Measurements from ENCODE around the gene SLC18A3.

Gene SLC18A3

DNA sequence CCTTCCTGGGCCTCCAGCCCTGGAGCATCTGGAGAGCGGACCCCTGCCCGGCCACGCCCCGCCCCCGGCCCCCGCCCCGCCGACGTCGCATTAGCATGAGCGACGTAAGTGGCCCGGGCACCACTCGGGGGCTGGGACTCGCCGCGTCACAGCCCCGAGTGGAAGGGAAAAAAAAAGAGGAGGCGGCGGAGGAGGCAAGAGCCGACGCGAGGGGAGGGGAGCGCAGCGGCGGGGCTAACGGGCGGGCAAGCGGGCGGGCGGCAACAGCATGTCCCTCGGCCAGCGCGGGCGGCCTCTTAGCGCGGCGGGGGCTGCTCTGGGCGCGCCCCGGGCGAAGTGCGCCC lies at the start of gene SLC18A3:
SLC18A3 (plus strand) TSS at position 197 of the 344 bp plus-strand sequence. CDS start 431 bp downstream, outside the sequence.
- no peak for DNase-seq (ENCODE audit: low spot score)

DNA sequence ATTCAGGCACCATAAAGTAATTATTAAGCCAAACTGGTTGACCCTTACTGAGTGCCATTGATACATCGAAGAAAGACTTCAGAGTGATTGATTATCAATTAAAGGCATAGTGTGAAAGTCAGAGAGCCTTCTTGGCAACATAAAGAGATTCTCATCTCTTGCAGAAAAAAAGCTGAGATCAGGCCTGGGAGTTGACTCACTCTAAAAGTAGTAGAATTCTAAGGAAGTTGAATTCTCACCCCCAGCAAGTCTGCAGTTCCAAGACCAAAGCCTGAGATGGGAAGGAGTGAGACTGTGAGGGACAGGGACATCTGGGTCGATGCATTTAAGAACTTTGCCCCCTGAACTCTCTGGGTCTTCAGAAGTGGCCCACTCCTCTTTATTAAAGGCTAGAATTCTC lies 49.6 kb upstream of the SLC18A3 start:
- no peak for DNase-seq (ENCODE audit: low spot score)

DNA sequence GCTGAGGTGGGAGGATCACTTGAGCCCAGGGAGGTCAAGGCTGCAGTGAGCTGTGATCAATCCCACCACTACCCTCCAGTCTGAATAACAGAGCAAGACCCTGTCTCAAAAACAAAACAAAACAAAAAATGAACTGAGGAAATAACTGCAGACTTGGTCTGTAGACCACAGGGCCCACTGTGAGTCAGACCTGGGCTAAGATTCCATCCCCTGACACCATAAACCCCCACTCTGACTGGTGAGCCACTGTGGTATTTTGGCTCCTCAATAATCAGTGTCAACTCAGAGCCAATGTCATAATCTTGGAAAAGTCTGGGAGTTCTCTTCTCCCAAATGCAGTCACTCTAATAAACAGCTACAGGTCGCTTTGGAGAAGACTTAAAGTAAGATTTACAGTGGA lies 47.2 kb upstream of the SLC18A3 start:
- no peak for DNase-seq (ENCODE audit: low spot score)

DNA sequence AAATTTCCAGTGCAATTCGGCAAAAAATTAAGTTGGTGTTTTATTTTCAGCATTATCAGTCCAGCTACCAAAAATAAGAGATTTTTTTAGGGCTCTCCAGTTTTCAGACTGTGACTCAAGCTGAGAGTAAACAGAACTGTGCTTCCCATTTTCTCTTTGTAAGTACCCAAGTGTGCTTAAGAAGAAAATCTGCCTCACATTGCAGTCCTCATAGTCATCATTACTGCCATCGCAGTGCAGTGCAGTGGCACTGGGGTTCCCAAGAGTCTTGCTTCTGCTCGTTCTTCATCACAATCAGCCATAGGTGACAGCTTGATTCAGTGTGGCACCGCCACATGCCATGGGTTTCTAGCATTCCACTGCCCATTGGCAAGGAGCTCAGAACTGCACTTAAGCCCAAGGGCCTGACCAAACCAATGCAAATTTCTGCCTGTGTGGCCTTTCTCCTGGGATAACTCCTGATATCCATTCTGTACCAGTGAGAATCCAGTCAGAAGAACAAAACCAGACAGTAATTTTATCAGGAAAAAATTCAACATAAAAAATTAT lies 45.6 kb upstream of the SLC18A3 start:
- DNase-seq (ENCODE audit: low spot score), result no peak

DNA sequence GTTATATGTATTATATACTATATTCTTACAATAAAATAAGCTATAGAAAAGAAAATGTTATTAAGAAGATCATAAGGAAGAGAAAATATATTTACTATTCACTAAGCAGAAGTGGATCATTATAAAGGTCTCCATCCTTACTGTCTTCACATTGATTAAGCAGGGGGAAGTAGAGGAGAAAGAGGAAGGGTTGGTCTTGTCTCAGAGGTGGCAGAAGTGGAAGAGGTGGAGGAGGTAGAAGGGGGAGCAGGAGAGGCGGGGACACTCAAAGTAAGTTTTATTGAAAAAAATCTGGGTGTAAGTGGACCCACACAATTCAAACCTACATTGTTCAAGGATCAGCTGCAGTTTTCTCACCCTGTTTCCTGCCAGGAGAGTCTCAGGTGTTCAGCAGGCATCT lies 42.3 kb upstream of the SLC18A3 start:
- no peak for DNase-seq (ENCODE audit: low spot score)

DNA sequence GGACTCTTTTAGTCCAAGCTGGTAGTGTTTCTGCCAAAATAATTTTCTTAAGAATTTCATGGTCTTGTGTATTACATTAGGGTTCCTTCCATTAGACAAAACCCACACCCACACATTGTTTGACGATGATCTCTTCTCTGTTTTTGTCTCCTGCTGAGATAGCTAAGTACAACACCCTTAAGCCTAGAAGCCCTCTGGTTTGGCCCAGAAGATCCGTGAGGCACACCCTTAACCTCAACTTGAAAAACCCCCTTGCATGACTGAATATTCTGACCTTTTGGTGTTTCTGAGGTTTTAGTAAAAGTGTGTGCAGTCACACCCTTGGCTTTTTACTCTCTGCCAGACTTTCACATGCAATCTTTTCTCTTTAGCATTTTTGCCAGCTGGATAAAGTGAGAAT lies 41.9 kb upstream of the SLC18A3 start:
- no peak for DNase-seq (ENCODE audit: low spot score)

DNA sequence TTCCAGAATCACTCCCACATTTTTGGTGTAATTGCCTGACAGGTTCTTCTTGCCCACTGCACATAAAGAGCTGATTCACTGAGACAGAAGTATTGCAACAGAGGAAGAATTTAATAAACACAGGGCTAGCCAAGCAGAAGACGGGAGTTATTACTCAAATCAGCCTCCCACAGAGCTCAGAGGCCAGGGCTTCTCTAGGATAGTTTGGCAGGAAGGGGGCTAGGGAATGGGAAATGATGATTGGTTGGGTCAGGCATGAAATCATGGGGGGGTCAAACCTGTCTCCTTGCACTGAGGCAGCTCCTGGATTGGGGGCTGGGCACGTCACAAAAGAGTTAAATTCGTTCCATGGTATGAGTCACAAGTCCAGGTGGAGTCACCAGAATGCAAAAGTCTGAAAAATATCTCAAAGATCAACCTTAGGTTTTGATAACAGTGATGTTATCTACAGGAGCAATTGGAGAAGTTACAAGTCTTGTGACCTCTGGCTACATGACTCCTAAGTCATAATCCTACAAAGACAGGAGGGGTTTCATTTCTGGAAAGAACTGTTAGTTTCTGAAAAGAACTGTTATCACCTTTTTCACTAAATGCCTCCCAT lies 41.0 kb upstream of the SLC18A3 start:
- no peak for DNase-seq (ENCODE audit: low spot score)

DNA sequence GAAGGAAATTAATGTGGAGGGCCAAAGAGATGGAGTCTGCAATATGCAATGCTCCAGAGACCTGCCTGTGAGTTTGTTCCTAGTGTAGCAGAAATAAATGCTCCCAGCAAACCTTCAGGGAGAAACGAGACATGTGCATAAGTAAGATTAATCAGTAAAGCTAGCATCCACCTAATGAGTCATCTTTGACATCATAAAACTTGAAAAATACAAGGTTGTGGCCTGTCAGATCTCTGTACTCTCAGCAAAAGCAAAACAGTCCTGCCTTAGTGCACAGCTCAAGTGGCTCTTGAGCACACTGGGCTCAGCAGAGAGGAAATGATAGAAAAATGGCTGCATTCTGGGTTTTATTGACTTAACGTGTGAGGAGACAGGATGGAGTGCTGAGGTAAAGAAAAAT lies 38.7 kb upstream of the SLC18A3 start:
- DNase-seq (ENCODE audit: low spot score), result no peak

DNA sequence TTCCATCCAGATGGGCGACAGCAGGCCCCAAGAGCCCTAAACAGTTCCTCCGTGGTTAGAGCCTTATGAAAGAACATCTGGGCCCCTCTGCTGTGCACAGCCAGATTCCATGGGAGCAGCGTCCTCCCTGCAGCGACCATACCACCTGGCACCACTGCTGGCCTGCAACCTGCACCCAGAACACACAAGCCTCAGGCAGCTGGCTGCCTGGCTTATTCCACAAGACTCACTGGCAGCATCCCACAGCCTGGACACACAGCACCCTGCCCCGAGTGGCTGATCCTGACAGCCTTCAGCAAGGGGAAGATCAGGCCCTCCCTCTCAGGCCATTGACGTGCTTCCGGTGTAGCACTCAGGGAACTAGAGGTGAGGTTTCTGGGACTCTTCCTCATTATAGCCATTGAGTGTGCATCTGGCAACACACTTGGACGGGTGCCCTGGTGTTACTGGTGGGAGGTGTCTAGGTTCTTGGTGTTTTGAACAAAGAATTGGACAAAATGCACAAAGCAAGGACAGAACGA lies 37.5 kb upstream of the SLC18A3 start:
- DNase-seq (ENCODE audit: low spot score), result no peak

DNA sequence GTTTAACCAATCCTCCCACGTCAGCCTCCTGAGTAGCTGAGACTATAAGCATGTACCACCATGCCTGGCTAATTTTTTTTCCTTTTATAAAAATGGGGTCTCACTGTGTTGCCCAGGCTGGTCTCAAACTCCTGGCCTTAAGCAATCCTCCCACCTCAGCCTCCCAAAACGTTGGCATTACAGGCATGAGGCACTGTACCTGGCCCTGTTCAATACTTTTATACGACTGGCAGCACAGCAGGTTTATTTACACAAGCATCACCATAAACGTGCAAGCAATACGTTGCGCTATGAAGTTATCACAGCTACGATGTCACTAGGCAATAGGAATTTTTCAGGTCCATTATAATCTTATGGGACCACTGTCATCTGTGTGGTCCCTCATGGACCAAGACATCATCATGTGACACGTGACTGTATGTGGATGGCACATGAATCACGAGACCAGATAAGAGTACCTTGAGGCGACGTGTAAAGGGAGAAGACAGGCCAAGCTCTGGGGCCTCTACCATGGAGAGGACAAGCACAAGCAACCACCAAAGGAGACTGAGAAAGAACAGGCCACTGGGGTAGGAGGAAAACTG lies 34.5 kb upstream of the SLC18A3 start:
- no peak for DNase-seq (ENCODE audit: low spot score)

DNA sequence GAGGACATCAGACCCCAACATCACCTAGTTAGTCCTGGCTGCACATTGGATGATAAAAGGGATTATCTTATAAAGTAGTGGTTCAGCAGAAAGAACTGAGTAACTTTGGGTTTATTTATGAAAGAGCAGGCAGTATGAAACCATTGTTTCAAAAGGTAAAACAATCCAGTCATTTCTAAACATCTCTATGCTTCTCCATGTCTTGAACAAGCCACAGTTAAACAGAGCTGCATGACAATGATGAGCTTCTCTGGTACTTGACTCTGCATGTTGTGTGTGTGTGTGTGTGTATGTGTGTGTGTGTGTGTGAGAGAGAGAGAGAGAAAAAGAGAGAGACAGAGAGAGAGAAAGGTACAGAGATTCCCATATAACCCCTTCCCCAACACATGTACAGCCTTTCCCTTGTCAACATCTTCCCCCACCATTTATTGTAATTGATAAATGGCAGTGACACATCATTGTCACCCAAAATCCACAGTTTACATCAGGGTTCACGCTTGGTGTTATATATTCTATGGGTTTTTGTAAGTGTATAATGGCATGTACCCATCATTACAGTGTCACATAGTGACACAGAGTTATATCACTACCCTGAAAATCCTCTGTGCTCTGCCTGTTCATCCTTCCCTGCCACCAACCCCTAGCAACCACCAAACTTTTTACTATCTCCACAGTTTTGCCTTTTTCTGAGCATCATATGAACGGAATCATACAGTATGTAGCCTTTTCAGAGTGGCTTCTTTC lies 32.8 kb upstream of the SLC18A3 start:
- DNase-seq (ENCODE audit: low spot score), result no peak

DNA sequence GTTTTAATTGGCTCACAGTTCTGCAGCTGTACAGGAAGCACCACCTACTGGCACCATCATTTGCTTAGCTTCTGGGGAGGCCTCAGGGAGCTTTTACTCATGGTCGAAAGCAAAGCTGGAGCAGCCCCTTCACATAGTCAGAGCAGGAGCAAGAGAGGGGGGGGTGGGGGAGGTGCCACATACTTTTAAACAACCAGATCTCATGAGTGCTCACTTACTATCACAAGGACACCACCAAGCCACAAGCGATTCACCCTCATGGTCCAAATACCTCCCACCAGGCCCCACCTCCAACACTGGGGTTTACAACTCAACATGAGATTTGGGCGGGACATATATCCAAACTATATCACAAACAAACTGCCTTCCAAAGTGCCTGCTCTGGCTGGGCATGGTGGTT lies 31.7 kb upstream of the SLC18A3 start:
- DNase-seq (ENCODE audit: low spot score), result no peak

DNA sequence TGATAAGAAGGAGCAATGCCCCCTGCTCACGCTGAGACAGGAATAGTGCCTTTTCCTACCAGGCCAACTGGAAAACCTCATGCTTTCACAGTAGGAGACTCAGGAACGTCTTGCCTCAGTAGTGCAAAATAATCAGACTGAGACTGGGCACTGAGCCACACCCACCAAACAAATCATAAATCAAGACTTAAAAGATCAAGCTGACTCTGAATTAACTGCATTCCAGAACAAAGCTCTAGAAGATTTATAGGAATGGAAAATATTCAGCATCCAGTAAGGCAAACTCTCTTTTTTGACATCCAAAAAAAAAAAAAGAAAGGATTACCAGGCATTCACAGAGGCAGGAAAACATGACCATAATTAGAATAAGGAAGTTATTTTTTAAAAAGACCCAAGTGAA lies 30.5 kb upstream of the SLC18A3 start:
- no peak for DNase-seq (ENCODE audit: low spot score)

DNA sequence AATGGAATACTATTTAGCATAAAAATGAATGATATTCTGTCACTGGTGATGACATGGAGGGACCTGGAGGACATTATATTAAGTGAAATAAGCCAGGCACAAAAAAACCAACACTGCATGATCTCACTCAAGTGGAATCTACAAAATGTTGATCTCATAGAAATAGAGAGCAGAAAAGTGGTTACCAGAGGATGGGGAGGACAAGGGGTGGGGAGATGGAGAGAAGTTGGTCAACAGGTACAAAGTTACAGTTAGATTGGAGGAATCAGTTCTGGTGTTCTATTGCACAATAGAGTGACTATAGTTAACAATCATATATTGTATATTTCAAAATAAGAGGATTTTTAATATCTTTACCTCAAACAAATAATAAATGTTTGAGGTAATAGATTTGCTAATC lies 24.7 kb upstream of the SLC18A3 start:
- no peak for DNase-seq (ENCODE audit: low spot score)

DNA sequence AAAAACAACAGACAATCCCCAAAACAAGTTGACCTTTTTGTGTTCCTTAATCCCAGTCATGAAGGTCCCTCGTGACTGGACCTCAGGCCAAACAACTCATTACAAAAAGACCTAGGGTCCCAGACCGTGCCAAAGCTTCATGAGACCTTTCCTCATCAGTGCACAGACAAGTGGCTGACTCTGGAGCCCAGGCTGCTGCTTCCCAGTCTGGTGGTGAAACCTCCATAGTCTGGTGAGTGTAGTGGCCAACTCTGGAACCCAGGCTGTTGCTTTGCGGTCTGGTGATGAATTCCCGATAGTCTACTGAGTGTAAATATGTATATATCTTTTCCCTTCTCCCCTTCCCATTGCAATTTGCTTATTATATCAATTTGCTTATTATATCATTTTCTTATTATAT lies 22.1 kb upstream of the SLC18A3 start:
- no peak for DNase-seq (ENCODE audit: low spot score)

DNA sequence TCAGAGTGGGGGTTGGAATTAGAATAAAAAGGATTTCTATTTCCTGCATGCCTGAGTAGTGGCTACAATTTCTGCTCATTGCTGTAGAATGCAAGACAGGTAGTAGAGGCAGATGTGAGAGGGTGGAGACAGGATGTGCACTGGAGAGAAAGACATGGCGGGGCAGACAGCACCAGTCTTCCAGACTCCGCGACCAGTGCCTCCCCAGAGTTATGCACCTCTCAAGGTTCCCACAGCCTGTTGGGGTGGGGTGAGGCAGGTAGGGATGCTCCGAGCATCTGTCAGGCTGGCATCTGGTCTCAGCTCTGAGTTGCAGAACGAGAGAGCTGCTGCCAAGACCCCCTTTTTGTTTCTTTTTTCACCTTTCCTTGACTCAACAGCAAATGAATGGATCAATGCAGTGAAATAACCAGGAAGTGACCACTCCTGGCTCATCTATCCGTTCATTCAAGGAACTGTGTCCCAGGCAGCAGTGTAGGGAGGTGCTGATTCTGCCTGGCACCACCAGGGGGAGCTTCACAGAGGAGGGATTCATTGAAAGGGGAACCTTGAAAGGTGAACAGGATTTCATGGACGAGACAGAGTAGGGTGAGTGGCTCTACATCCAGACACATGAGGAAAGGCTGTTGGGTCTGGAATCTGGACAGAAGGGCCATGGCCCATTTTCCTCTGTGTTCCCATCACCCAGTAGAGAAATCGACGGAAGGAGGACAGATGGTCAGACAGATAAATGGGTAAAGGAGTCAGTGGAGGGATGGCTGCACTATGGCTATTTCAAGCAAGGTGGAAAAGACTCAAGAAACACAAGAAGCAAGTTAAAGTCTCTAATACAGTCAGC lies 17.2 kb upstream of the SLC18A3 start:
- DNase-seq (ENCODE audit: low spot score), result peak; percentile 72

DNA sequence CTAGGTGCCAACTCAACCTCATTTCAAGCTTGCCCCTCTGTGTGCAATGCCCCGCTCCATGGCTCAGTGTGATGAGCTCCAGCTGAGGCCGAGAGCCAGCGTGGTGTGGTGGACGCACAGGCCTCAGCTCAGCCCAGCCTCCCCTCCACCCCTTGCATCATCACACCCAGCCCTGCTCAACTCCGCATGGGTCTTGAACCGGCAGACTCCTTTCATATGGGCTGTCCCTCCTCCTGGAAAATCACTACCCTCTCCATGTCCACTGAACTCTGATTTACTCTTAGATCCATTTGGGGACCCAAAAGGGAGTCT lies 16.6 kb upstream of the SLC18A3 start:
- DNase-seq (ENCODE audit: low spot score), result no peak

DNA sequence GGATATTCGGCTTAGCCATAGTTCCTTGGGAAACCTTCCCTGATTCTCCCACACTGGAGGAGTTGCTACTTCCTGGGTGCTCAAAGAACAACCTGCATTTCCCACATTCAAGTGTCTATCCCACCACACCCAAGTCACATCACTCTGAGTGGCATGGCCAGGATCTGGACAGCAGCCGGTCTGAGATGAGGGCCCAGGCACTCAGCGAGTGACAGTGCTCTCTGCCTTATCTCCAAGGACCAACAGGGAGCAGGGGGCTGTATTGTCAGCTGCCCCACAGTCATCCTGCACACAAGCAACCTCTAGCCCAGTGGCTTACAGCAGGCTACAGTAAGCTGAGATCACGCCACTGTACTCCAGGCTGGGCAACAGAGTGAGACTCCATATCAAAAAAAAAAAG lies 16.1 kb upstream of the SLC18A3 start:
- DNase-seq (ENCODE audit: low spot score), result no peak

DNA sequence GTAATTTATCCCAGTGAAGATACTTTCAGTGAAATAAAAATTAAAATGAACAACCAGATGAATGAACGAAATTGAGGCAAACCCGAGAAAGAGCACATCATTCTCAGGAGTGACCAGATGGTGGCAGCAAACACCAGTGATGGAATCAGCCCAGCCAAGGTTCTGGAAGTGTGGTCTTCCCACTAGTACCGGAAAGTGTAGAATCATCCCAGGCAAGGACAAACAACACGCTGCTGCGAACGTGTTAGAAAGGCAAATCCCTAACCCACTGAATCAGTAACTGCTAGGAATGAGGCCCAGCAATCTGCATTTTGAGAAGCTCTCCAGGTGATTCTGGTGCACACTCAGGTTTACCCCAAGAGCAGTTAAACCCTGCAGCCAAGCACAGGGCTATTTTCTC lies 15.5 kb upstream of the SLC18A3 start:
- DNase-seq (ENCODE audit: low spot score), result no peak

DNA sequence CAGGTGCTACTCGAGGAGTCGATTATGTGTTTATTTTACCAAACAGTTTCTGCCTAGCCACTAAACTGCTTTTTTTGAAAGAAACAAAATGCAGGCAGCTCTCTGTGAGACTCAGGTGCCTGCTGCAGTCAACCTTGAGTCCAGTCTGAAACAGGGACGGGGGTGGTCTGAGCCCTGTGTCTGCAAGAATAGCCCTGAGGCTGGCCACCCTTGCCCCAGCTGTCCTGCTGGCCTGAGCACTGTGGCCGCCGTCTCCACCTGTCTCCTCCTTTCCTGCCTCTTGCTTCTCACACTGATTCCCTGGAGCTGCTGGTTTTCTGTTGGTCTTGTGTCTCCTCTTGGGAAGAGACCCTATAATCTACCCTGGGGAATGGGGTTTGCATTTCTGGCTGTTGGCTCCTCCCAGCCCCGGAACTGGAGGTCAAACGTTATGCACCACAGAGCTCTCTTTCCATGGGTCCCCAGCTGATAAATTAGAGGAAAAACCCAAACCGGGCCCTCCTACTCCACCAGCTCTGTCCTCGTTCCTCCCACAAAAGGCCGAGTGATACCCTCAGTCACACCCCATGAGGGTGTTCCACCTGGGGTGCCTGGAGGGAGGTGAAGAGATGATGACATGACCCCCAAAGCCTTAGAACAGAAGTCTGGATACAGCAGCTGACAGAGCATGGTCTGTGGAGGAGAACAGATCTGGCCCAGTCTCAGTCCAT lies 15.0 kb upstream of the SLC18A3 start:
- peak; percentile 35 for DNase-seq (ENCODE audit: low spot score)

DNA sequence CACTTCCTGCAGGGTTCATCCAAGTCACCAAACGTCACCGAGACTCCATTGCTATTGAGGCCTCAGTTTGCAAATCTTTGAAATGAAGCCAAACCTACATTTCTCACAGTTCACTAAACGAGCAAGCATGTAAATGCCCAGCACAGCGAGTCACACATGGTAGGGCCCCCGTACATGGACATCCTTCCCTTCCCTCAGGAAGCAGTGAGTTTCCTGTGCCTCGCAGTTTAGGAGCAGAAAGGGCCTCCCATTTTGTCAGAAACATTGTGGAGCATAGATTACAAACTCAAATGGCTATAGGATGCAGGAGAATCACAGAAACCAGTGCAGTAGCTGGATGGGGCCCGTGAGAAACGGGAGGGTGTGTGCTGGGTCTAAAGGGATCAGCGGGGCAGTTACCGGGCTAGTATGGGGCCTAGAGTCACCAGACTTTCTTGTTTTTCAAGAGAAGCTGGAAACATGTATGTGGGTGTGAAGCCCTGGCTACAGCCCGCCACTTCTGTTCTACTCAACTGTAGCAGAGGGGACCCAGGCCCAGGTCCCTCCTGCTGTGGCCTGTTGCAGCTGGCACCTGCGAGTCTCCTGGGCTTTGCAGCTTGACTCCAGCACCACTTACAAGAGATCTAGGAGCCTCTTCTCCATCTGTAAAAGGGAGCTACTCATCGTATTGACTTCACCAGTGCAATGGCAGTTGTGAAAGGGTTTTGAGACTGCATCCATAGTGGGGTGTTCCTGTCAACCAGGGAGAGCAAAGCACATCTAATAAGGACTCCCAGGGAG lies 14.2 kb upstream of the SLC18A3 start:
- no peak for DNase-seq (ENCODE audit: low spot score)

Measured in ecto neural progenitor cell (in vitro differentiated cells).